ENCODE measurements around the gene PLXNA4. TPM values are rescaled to one million over a fixed set of nuclear protein-coding genes. Genes with fewer than 3 reads are reported as not detected.

The PLXNA4 gene
- total RNA-seq, 1 donor from 2014 or later: 16.2 TPM

GRCh38 chr7:132242192-132242812 is 334.0 kb downstream of the PLXNA4 start:
- Mint-ChIP-seq H3K27ac (ENCODE audit: unreplicated experiment) (no peak overlapping the region), H3K4me1 (ENCODE audit: low read depth, unreplicated experiment) (no peaks in the 10 kb centered on the region), H3K4me3 (ENCODE audit: unreplicated experiment) (no peak overlapping the region), H3K9me3 (ENCODE audit: unreplicated experiment) (peaks cover 3% of the 10 kb centered on the region), H3K36me3 (ENCODE audit: unreplicated experiment) (peaks cover 10% of the 10 kb centered on the region), H3K27me3 (ENCODE audit: unreplicated experiment) (peaks cover 9% of the 10 kb centered on the region)
- no peak for DNase-seq
- TF ChIP-seq, protein P1, sequence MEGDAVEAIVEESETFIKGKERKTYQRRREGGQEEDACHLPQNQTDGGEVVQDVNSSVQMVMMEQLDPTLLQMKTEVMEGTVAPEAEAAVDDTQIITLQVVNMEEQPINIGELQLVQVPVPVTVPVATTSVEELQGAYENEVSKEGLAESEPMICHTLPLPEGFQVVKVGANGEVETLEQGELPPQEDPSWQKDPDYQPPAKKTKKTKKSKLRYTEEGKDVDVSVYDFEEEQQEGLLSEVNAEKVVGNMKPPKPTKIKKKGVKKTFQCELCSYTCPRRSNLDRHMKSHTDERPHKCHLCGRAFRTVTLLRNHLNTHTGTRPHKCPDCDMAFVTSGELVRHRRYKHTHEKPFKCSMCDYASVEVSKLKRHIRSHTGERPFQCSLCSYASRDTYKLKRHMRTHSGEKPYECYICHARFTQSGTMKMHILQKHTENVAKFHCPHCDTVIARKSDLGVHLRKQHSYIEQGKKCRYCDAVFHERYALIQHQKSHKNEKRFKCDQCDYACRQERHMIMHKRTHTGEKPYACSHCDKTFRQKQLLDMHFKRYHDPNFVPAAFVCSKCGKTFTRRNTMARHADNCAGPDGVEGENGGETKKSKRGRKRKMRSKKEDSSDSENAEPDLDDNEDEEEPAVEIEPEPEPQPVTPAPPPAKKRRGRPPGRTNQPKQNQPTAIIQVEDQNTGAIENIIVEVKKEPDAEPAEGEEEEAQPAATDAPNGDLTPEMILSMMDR (IDR thresholded peaks at IDR 0.05; ENCODE audit: partially characterized antibody, unreplicated experiment): no peak

GRCh38 chr7:132240821-132241422 is 335.3 kb downstream of the PLXNA4 start:
- Mint-ChIP-seq H3K27me3 (ENCODE audit: unreplicated experiment) (peaks cover 6% of the 10 kb centered on the region), H3K9me3 (ENCODE audit: unreplicated experiment) (peaks cover 3% of the 10 kb centered on the region), H3K36me3 (ENCODE audit: unreplicated experiment) (no peaks in the 10 kb centered on the region), H3K4me1 (ENCODE audit: low read depth, unreplicated experiment) (peaks cover 2% of the 10 kb centered on the region), H3K27ac (ENCODE audit: unreplicated experiment) (no peak overlapping the region), H3K4me3 (ENCODE audit: unreplicated experiment) (no peak overlapping the region)
- DNase-seq: no peak
- TF ChIP-seq, protein P1 (IDR thresholded peaks at IDR 0.05; ENCODE audit: partially characterized antibody, unreplicated experiment): no peak

DNA sequence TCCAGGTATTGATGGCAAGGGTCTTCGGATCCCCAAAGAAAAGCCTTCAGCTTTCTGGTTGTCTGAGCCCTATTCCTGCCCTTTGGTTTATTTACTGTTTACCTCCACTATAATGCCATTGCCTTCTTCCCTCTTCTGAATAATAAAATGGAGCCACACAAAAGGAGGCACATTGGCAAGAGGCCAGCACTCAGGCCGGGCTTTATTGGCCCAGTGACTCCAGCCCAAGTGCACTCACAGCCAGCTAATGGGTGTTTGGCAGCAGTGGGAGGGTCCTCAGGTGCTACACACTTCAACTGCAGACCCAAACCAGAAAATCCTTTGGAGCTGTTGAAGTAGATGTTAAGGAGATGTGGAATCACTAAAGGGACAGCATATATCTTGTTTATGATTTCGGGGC is 336.0 kb downstream of the PLXNA4 start:
- H3K36me3 Mint-ChIP-seq (ENCODE audit: unreplicated experiment): no peaks in the 10 kb centered on the region
- peaks cover 4% of the 10 kb centered on the region for H3K4me1 Mint-ChIP-seq (ENCODE audit: low read depth, unreplicated experiment)
- TF ChIP-seq, protein P1 (IDR thresholded peaks at IDR 0.05; ENCODE audit: partially characterized antibody, unreplicated experiment): no peak
- no peak overlapping the region for H3K4me3 Mint-ChIP-seq (ENCODE audit: unreplicated experiment)
- H3K27me3 Mint-ChIP-seq (ENCODE audit: unreplicated experiment): peaks cover 6% of the 10 kb centered on the region
- no peak overlapping the region for H3K27ac Mint-ChIP-seq (ENCODE audit: unreplicated experiment)
- DNase-seq: no peak
- no peaks in the 10 kb centered on the region for H3K9me3 Mint-ChIP-seq (ENCODE audit: unreplicated experiment)

- TF ChIP-seq, protein P1 (IDR thresholded peaks at IDR 0.05; ENCODE audit: partially characterized antibody, unreplicated experiment): no peak
- DNase-seq: no peak
- peaks cover 4% of the 10 kb centered on the region for H3K4me1 Mint-ChIP-seq (ENCODE audit: low read depth, unreplicated experiment)
- H3K36me3 Mint-ChIP-seq (ENCODE audit: unreplicated experiment): peaks cover 3% of the 10 kb centered on the region
- H3K27ac Mint-ChIP-seq (ENCODE audit: unreplicated experiment): no peak overlapping the region
- no peak overlapping the region for H3K4me3 Mint-ChIP-seq (ENCODE audit: unreplicated experiment)
- H3K9me3 Mint-ChIP-seq (ENCODE audit: unreplicated experiment): no peaks in the 10 kb centered on the region
- H3K27me3 Mint-ChIP-seq (ENCODE audit: unreplicated experiment): peaks cover 8% of the 10 kb centered on the region
These were observed 336.8 kb downstream of the PLXNA4 start for GRCh38 chr7:132239422-132239994.

GRCh38 chr7:132234711-132235110 is 341.6 kb downstream of the PLXNA4 start:
- Mint-ChIP-seq H3K27ac (ENCODE audit: unreplicated experiment) (no peak overlapping the region), H3K36me3 (ENCODE audit: unreplicated experiment) (peaks cover 5% of the 10 kb centered on the region)

More at GRCh38 chr7:132234711-132235110, 341.6 kb downstream of the PLXNA4 start:
- Mint-ChIP-seq H3K9me3 (ENCODE audit: unreplicated experiment) (no peaks in the 10 kb centered on the region), H3K4me3 (ENCODE audit: unreplicated experiment) (no peak overlapping the region), H3K27me3 (ENCODE audit: unreplicated experiment) (peaks cover 8% of the 10 kb centered on the region), H3K4me1 (ENCODE audit: low read depth, unreplicated experiment) (peaks cover 6% of the 10 kb centered on the region)
- no peak for DNase-seq
- TF ChIP-seq, protein P1 (IDR thresholded peaks at IDR 0.05; ENCODE audit: partially characterized antibody, unreplicated experiment): no peak
